ENCODE data around the gene NT5C3A.

Gene NT5C3A

DNA sequence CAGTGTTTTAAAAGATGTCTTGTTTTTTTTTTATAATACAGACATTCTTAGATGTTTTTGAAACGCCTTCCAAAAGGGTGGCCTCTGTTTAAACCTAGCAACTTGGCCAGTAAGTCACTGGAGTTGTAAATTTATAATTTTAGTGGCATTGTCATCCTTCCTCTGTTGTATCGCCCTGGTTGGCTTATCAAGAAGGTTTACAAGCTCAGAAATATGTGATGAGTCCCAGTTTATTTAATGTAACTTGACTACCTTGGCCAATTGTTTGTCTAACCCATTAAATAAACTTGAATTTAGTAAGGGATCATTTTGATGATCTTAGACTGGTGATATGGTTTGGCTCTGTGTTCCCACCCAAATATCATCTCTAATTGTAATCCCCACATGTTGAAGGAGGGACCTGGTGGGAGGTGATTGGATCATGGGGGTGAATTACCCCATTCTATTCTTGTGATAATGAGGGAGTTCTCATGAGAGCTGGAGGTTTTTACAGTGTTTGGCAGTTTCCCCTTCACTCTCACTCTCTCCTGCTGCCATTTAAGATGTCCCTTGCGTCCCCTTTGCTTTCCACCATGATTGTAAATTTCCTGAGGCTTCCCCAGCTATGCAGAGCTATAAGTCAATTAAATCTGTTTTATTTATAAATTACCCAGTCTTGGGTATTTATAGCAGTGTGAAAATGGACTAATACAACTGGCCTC lies 13.4 kb upstream of the NT5C3A start:
- FAIRE-seq, result peak; percentile 35

GRCh38 chr7:33073243-33073642 lies 10.7 kb upstream of the NT5C3A start:
- DNase-seq (ENCODE audit: low spot score) (no peak), FAIRE-seq (no peak)

More for the DNA sequence above, 13.4 kb upstream of the NT5C3A start:
- no peak for DNase-seq (ENCODE audit: low spot score)

DNA sequence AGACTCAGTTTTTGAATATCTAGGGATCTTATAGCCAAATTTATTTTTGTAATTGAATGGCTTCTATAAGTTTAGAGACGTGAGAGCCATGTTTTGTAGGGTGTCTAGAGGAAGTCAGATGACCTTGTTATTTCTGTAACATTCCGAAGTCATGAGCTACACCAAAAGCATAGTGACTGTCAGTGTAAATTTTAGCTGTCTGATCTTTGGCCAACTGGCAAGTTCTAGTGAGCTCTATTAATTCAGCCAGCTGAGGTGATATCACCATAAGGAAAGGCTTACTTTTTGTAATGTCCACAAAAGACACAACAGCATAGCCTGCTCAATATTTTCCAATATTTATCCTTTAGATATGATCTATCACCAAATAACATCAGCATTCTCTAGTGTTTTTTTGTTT lies 9.9 kb upstream of the NT5C3A start:
- DNase-seq (ENCODE audit: low spot score) (peak; percentile 66), FAIRE-seq (no peak)

GRCh38 chr7:33070831-33071230 lies 8.3 kb upstream of the NT5C3A start:
- no peak for DNase-seq (ENCODE audit: low spot score)
- FAIRE-seq, result no peak

GRCh38 chr7:33070277-33070676 lies 7.7 kb upstream of the NT5C3A start:
- FAIRE-seq (no peak), DNase-seq (ENCODE audit: low spot score) (no peak)

GRCh38 chr7:33067921-33068320 lies 5.3 kb upstream of the NT5C3A start:
- DNase-seq (ENCODE audit: low spot score) (no peak), FAIRE-seq (no peak)

- no peak for FAIRE-seq
- no peak for DNase-seq (ENCODE audit: low spot score)
Measured at GRCh38 chr7:33066771-33067170, 4.2 kb upstream of the NT5C3A start.

DNA sequence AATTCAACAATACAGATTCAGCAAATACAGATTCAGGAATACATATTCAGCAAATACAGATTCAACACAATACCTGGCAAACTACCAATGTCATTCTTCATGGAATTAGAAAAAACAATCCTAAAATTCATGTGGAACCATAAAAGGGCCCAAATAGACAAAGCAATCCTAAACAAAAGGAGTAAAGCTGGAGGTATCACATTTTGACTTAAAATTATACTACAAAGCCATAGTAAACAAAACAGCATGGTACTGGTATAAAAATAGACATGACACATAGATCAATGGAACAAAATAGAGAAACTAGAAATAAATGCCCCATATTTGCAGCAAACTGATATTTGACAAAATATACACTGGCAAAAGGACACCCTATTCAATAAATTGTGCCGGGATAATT lies 3.4 kb upstream of the NT5C3A start:
- no peak for DNase-seq (ENCODE audit: low spot score)
- FAIRE-seq, result no peak

DNA sequence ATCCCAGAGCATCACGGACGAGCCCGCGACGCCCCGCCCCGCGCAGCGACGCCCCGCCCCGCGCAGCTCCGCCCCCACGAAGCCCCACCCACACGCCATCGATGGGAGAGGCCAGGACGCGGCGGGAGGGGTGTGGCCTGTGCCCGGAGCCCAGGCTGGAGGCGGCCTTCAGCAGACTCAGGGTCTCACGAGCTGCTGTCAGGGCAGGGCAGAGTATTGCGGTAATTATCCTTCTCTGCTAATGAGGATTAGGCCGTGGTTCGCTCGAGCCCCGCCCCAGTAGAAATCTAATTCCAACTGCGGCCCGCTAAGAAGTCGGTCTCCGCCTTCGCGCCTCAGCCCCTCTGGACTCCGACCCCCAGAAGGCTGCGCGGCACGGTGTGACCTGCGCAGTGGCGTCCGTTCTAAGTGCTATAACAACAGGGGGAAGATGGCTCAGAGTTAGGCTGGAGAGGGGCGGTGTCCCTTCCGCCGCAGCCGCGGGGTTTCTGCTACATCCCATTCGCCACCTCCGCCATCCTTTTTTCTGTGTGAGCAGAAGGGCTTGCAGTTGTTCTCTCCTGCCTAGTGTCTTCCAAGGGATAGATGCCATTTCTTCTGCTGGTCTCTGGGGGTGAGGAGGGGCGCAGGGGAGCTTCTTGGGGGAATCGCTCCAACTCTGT lies 337 bp upstream of the NT5C3A start:
- peak; percentile 98 for DNase-seq (ENCODE audit: low spot score)

GRCh38 chr7:33061282-33061937 lies 1.2 kb downstream of the NT5C3A start:
- FAIRE-seq (no peak), DNase-seq (ENCODE audit: low spot score) (no peak)

More for the DNA sequence above, 337 bp upstream of the NT5C3A start:
- FAIRE-seq, result peak; percentile 83

GRCh38 chr7:33059635-33060034 lies 2.9 kb downstream of the NT5C3A start:
- no peak for DNase-seq (ENCODE audit: low spot score)
- FAIRE-seq, result no peak

GRCh38 chr7:33055158-33055557 lies 7.4 kb downstream of the NT5C3A start:
- DNase-seq (ENCODE audit: low spot score) (no peak), FAIRE-seq (no peak)

DNA sequence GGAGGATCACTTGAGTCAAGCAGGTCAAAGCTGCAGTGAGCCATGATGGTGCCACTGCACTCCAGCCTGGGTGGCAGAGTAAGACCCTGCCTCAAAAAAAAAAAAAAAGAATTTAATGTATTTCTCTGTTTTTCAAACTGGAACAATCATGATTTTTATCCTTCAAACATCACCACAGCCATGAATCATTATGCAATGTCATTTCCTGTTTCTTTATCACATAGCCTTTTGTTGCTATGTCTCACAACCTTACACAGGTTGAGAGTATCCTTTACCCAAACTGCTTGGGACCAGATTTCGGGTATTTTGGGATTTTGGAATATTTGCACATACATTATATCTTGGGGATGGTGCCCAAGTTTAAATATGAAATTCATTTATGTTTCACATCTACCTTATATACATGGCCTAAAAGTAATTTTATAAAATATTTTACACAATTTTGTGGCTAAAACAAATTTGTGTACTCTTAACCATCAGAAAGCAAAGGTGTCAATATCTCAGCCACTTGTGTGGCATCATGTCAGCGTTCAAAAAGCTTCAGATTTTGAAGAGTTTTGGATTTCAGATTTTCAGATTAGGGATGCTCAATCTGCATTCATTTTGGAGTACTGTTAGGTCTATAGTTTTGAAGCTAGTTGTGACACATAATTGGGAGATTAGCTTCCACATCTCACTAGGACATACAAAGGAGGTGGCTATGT lies 8.2 kb downstream of the NT5C3A start:
- no peak for FAIRE-seq
- no peak for DNase-seq (ENCODE audit: low spot score)

DNA sequence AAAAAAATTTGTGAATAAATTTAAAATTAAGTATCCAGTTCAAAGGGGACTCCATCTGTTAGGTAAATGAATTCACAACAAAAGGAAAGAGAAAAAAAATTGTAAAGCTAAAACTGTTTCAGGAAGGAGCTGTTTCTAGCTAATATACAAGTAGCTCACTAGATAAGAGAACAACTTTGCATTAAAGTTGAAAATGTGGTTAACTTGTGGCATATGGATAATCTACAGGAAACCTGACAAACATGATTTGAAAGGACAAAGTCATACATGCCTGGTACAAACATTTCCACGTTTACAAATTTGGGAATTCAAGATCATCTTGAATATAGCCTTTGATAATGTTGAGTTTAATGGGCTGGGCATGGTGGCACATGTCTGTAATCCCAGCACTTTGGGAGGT lies 8.9 kb downstream of the NT5C3A start:
- DNase-seq (ENCODE audit: low spot score) (no peak), FAIRE-seq (no peak)

- DNase-seq (ENCODE audit: low spot score), result peak; percentile 28
- FAIRE-seq, result no peak
Measured at GRCh38 chr7:33050535-33051318, 11.8 kb downstream of the NT5C3A start.

DNA sequence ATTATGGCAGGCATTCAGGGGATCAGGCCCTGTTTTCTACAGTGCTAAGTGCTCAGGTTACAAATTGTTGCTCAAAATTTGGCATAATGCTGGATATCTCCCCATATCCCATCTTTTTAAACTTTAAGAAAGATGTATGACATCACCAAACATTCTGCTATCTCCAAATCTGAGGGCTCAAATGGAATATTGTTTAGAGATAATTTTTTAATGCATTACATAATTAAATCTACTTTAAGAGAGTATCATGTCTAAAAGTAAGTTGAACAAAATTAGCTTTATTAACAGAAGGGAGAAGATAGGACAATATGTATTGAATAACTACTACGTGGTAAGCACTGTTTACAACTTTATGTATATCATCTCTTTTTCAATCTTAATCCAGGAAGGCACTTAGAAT lies 13.9 kb downstream of the NT5C3A start:
- DNase-seq (ENCODE audit: low spot score) (no peak), FAIRE-seq (no peak)

- FAIRE-seq (no peak), DNase-seq (ENCODE audit: low spot score) (no peak)
Measured at GRCh38 chr7:33048257-33048656, 14.3 kb downstream of the NT5C3A start.

- DNase-seq (ENCODE audit: low spot score), result no peak
- FAIRE-seq, result no peak
Measured at GRCh38 chr7:33044986-33045385, 17.6 kb downstream of the NT5C3A start.

DNA sequence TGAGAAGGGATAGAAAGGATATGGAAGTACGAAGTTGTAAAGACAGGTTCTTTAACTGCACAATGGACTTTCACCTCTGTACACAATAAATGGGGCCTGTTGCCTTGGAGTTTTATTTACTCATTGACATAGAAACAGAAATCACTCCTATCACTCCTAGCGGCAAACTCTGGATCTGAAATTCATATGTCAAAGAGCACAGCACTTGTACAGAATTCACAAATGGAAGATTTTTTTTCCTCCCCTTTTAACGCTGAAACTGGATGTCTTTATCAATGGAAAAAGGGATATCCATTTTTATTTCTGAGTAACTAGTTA lies 18.2 kb downstream of the NT5C3A start:
- FAIRE-seq (no peak), DNase-seq (ENCODE audit: low spot score) (no peak)

- FAIRE-seq, result no peak
- no peak for DNase-seq (ENCODE audit: low spot score)
Measured at GRCh38 chr7:33043501-33044400, 18.8 kb downstream of the NT5C3A start.
